ENCODE measurements around the gene CHCHD4.

DNA sequence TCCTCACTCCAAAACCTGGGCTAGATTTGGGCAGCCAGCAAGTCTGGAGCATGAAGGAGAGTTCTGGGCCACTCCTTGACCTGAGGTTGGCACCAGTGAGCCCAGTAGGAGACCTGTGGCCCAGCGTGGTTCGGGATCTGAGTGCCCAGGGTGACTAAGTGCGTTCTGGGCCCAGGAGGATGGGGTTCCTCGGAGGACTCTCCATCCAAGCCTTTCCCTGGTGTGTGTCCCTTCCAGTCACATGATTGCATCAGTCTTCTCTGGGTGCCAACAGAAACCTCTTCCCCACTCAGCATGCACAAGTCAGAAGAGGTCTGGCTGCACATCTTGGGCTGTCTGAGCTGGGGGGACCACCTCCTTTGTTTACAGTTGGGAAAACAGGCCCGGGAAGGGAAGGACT is 15.1 kb upstream of the CHCHD4 start:
- TF ChIP-seq CTCF (IDR thresholded peaks at IDR 0.05): no peak
- no peak for TF ChIP-seq POLR2A (IDR thresholded peaks at IDR 0.05)
- no peak for TF ChIP-seq EP300 (IDR thresholded peaks at IDR 0.05)
